HuH-7.5 (cell line): Measurements from ENCODE around the gene CES4A.
"Not testable (repeated sequence)": the region's sequence is repeated elsewhere in the genome, so short reads cannot be mapped to it uniquely, and the experiment has no call there.

ENCODE experiments used
- DNase-seq: peaks from one replicate; pipeline ENCODE4 v3.0.0; 2011; ENCODE audit warnings: low spot score

The CES4A gene

GRCh38 chr16:66956154-66956457 lies 32.3 kb upstream of the CES4A start:
- not testable (repeated sequence) for DNase-seq

- no peak for DNase-seq
Observed at GRCh38 chr16:66958857-66959703, 29.3 kb upstream of the CES4A start.

GRCh38 chr16:66959704-66960161 lies 28.7 kb upstream of the CES4A start:
- no peak for DNase-seq

GRCh38 chr16:66960270-66960669 lies 28.1 kb upstream of the CES4A start:
- DNase-seq, result no peak

DNA sequence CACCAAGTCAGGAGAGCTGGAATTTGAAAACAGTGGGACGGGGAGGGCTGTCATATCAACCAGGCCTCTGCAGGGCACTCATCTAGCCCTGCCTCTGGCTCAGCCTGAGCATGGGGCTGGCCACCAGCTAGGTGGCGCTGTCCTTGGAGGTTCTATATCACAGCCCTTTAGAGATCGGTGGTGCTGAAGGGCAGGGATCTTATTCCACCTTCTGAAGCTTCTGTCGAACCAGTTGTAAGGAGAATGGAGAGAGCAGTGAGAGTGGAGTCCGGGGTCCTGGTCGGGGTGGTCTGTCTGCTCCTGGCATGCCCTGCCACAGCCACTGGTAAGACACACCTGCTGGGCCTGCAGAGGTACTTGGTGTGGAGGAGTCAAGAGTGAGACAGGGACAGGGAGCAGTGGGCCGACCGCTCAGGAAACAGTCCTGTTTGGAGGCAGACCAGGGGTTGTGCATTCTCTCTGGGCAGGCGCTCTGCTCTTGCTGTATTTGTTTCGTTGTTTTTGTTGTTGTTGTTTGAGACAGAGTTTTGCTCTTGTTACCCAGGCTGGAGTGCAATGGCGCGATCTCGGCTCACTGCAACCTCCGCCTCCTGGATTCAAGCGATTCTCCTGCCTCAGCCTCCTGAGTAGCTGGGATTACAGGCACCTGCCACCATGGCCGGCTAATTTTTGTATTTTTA lies 27.2 kb upstream of the CES4A start, which contains the start of gene CES3:
Gene CES3 (plus strand): TSS at position 202 of the 680 bp plus-strand sequence. CDS start 42 bp downstream, at position 244.
- peak; percentile 62 for DNase-seq

DNA sequence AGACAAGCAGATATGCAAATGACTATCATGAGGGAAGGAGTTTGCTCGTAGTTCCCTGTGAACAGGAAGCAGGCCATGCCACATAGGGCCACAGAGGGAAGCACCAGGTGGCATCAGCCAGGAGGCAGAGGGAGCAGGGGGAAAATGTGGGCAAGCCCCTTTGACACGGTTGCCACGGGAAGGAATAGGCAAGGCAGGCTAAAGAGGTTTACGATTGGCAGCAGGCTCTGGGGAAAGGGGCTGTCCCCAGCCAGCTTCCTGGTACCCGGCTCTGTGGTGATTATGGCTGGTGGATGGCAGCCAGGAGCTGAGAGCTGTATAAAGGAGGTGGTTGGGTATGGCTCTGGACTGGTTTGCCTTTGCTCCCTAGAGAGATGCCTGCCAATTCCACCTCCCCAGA lies 26.5 kb upstream of the CES4A start:
- DNase-seq, result no peak

GRCh38 chr16:66964049-66964448 lies 24.3 kb upstream of the CES4A start:
- no peak for DNase-seq

DNA sequence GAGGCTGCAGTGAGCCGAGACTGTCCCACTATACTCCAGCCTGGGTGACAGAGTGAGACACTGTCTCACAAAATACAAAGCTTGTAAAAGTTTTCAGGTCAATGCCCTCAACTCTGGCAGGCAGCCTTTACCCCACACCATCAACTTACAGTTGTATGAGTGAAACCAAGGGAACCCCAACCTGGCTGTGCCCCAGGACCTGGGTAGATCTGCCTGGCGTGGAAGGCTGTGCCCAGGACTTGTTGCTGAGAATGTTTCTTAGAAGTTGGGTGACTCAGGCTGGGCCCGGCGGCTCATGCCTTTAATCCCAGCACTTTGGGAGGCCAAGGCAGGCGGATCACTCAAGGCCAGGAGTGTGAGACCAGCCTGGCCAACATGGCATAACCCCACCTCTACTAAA lies 19.5 kb upstream of the CES4A start:
- no peak for DNase-seq

DNA sequence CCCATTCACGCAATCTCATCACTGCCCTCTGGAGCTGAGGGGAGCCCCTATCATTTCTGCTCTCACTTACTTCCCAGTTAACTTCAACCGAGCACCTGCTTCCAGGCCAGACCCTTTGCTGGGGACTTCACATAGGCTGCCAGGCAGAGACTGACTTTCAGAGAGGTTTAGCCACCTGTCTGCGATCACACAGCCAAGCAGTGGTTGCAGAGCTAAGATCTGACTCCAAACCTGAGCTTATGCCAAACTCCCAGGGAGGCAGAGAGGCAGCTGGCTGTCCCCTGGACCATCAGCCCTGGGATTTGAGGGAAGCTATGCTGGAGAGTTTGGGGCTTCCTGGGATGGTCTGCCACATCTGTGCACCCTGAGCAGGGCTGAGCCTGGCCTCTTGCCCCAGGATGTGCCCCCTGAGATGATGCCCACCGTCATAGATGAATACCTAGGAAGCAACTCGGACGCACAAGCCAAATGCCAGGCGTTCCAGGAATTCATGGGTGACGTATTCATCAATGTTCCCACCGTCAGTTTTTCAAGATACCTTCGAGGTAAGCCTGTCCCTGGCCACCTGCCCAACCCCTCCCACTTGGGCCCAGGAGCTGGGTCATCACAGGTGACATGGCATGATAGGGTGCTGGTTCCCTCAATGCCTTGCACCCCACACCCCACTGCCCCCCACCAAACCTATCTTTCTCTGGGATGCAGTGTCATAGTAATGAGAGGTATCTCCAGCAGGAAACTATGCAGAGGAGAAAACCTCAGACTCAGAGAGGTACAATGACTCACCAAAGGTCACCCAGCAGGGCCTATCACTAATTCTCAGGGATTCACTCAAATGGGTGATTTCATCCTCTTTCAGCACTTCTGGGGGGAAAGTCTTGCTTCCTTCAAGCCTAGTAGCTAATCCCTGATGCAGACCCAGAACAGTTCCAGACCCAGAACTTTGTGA lies 17.3 kb upstream of the CES4A start:
- DNase-seq, result no peak

DNA sequence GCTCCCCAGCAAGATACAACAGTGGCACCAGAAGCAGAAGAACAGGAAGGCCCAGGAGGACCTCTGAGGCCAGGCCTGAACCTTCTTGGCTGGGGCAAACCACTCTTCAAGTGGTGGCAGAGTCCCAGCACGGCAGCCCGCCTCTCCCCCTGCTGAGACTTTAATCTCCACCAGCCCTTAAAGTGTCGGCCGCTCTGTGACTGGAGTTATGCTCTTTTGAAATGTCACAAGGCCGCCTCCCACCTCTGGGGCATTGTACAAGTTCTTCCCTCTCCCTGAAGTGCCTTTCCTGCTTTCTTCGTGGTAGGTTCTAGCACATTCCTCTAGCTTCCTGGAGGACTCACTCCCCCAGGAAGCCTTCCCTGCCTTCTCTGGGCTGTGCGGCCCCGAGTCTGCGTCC lies 15.4 kb upstream of the CES4A start:
- no peak for DNase-seq

- DNase-seq, result no peak
Observed at GRCh38 chr16:66973716-66974115, 14.7 kb upstream of the CES4A start.

DNA sequence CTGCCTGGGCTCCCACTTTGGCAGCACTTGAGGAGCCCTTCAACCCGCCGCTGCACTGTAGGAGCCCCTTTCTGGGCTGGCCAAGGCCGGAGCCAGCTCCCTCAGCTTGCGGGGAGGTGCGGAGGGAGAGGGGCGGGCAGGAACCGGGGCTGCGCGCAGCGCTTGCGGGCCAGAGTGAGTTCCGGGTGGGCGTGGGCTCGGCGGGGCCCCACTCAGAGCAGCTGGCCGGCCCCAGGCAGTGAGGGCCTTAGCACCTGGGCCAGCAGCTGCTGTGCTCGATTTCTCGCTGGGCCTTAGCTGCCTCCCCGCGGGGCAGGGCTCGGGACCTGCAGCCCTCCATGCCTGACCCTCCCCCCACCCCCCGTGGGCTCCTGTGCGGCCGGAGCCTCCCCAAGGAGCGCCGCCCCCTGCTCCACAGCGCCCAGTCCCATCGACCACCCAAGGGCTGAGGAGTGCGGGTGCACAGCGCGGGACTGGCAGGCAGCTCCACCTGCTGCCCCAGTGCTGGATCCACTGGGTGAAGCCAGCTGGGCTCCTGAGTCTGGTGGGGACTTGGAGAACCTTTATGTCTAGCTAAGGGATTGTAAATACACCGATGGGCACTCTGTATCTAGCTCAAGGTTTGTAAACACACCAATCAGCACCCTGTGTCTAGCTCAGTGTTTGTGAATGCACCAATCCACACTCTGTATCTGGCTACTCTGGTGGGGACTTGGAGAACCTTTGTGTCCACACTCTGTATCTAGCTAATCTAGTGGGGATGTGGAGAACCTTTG lies 14.0 kb upstream of the CES4A start:
- not testable (repeated sequence) for DNase-seq

- DNase-seq, result not testable (repeated sequence)
Observed at GRCh38 chr16:66974932-66975246, 13.5 kb upstream of the CES4A start.

- no peak for DNase-seq
Observed at GRCh38 chr16:66975302-66975893, 13.0 kb upstream of the CES4A start.

- DNase-seq, result no peak
Observed at GRCh38 chr16:66976746-66977145, 11.6 kb upstream of the CES4A start.

GRCh38 chr16:66977341-66978113 lies 10.9 kb upstream of the CES4A start:
- DNase-seq, result peak; percentile 85

GRCh38 chr16:66979011-66979717 lies 9.2 kb upstream of the CES4A start:
- no peak for DNase-seq

GRCh38 chr16:66983033-66983432 lies 5.4 kb upstream of the CES4A start:
- no peak for DNase-seq

DNA sequence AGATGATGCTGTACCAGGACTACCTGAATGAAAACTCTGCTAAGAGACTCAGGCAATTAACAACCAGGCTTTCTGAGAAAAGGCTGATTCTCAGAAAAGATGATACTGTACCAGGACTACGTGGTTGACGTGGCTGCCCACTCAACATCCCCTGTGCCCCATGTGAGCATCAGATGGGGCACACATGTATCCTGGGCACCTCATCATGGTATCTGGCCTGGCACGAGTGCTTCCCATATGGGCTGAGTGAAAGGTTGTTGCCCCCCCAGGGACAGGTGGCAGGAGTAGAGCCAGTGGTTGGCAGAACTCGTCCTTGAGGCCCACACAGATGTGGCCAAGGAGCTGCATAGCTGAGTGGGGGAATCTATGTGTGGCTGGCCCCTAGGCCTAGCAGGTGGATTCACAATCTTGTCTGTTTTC lies 3.5 kb upstream of the CES4A start:
- DNase-seq, result no peak

DNA sequence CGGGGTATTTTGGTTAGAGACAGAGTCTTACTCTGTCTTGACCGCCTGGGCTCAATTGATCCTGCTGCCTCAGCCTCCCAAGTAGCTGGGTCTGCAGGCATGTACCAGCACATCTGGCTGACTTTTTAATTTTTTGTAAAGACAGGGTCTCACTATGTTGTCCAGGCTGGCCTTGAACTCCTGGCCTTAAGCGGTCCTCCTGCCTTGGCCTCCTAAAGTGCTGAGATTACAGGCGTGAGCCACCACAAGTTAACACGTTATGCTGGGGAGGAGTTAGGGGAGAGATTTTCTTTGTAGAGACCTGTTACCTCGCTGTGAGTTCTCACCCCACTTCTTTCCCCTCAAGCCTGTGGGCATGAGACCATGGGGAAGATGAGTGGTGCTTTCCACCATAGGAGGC lies 1.8 kb upstream of the CES4A start:
- DNase-seq, result no peak
